HEK293 (cell line): ENCODE measurements around the gene ACAN.

Source experiments
- CTCF ChIA-PET: fragments of 350-600 bp; formaldehyde crosslinking; extraction: SDS; loops from one replicate; lab custom pipeline; 2021; ENCODE audit warnings: antibody characterized with exemption; lab: Yijun Ruan, JAX
- POLR2A ChIA-PET: fragments of 300-600 bp; formaldehyde crosslinking; extraction: SDS; loops from one replicate; lab custom pipeline; 2020; ENCODE audit warnings: antibody characterized with exemption, inconsistent platforms; lab: Yijun Ruan, JAX
- H3K27ac ChIP-seq: fragments of 200-500 bp; sonication (Bioruptor generic); 2 replicates; pipeline ENCODE4 v1.5.1; 2014; ENCODE audit warnings: low read depth, low read length, control low read depth, inconsistent platforms; ENCODE audit errors: extremely low read depth
- H3K36me3 ChIP-seq, 2 experiments: fragments of 200-500 bp in 1 of 2; sonication (Bioruptor generic) in 1 of 2; 1 replicate in 1 of 2; 2 replicates in 1 of 2; pipeline ENCODE4 v1.5.1; 2014 to 2017; ENCODE audit warnings: inconsistent platforms in 2 of 2, low read length in 2 of 2; ENCODE audit not compliant: control insufficient read depth in 2 of 2, insufficient read depth in 1 of 2
- H3K4me1 ChIP-seq: fragments of 200-500 bp; sonication (Bioruptor generic); 2 replicates; pipeline ENCODE4 v1.5.1; 2014; ENCODE audit warnings: mild to moderate bottlenecking, low read length, inconsistent platforms; ENCODE audit not compliant: control insufficient read depth, insufficient read depth
- H3K4me3 ChIP-seq: 2 replicates; pipeline ENCODE4 v1.5.1; 2011; ENCODE audit warnings: low read depth, mild to moderate bottlenecking, control low read depth, low read length, moderate library complexity
- H3K9me3 ChIP-seq: fragments of 200-500 bp; sonication (Bioruptor generic); 2 replicates; pipeline ENCODE4 v1.5.1; 2014; ENCODE audit warnings: low read depth, low read length, inconsistent platforms; ENCODE audit not compliant: control insufficient read depth, insufficient read depth
- KLF10 ChIP-seq: fragments of 450-650 bp; IDR thresholded peaks from 2 replicates; pipeline ENCODE4 v1.5.1; 2018; ENCODE audit warnings: missing biosample characterization, mild to moderate bottlenecking, missing genetic modification characterization
- SCRT1 ChIP-seq: fragments of 450-650 bp; formaldehyde crosslinking; IDR thresholded peaks from 2 replicates; pipeline ENCODE4 v1.5.1; 2016; ENCODE audit warnings: missing biosample characterization, missing genetic modification characterization, borderline replicate concordance
- SCRT2 ChIP-seq: fragments of 450-650 bp; formaldehyde crosslinking; IDR thresholded peaks from 2 replicates; pipeline ENCODE4 v1.5.1; 2016; ENCODE audit warnings: missing biosample characterization, missing genetic modification characterization
- SP3 ChIP-seq: fragments of 450-650 bp; formaldehyde crosslinking; IDR thresholded peaks from 2 replicates; pipeline ENCODE4 v1.5.1; 2016; ENCODE audit warnings: missing biosample characterization, missing genetic modification characterization
- ZBTB17 ChIP-seq: fragments of 450-650 bp; formaldehyde crosslinking; IDR thresholded peaks from 2 replicates; pipeline ENCODE4 v1.5.1; 2016; ENCODE audit warnings: missing biosample characterization, missing genetic modification characterization
- ZBTB44 ChIP-seq: fragments of 450-650 bp; IDR thresholded peaks from 2 replicates; pipeline ENCODE4 v1.5.1; 2018; ENCODE audit warnings: missing biosample characterization, mild to moderate bottlenecking, missing genetic modification characterization
- ZBTB8A ChIP-seq: fragments of 450-650 bp; formaldehyde crosslinking; IDR thresholded peaks from 2 replicates; pipeline ENCODE4 v1.5.1; 2016; ENCODE audit warnings: missing biosample characterization, missing genetic modification characterization
- ZEB2 ChIP-seq: fragments of 450-650 bp; formaldehyde crosslinking; IDR thresholded peaks from 2 replicates; pipeline ENCODE4 v1.5.1; 2016; ENCODE audit warnings: missing biosample characterization, missing genetic modification characterization
- ZFP69B ChIP-seq: fragments of 450-650 bp; formaldehyde crosslinking; IDR thresholded peaks from 2 replicates; pipeline ENCODE4 v1.5.1; 2016; ENCODE audit warnings: missing biosample characterization, missing genetic modification characterization
- ZNF10 ChIP-seq: fragments of 450-650 bp; formaldehyde crosslinking; IDR thresholded peaks from 2 replicates; pipeline ENCODE4 v1.5.1; 2017; ENCODE audit warnings: missing biosample characterization, missing genetic modification characterization
- ZNF112 ChIP-seq: fragments of 450-650 bp; formaldehyde crosslinking; IDR thresholded peaks from 2 replicates; pipeline ENCODE4 v1.5.0; 2017; ENCODE audit warnings: missing biosample characterization, missing genetic modification characterization
- ZNF23 ChIP-seq: fragments of 450-650 bp; formaldehyde crosslinking; IDR thresholded peaks from 2 replicates; pipeline ENCODE4 v1.5.1; 2016; ENCODE audit warnings: missing biosample characterization, missing genetic modification characterization, borderline replicate concordance
- ZNF362 ChIP-seq: fragments of 450-650 bp; formaldehyde crosslinking; IDR thresholded peaks from 2 replicates; pipeline ENCODE4 v1.5.1; 2016; ENCODE audit warnings: missing biosample characterization, missing genetic modification characterization
- ZNF398 ChIP-seq: fragments of 450-650 bp; formaldehyde crosslinking; IDR thresholded peaks from 2 replicates; pipeline ENCODE4 v1.5.1; 2017; ENCODE audit warnings: missing biosample characterization, missing genetic modification characterization
- ZNF558 ChIP-seq: fragments of 450-650 bp; formaldehyde crosslinking; IDR thresholded peaks from 2 replicates; pipeline ENCODE4 v1.5.1; 2016; ENCODE audit warnings: missing biosample characterization, missing genetic modification characterization
- ZNF585B ChIP-seq: fragments of 450-650 bp; formaldehyde crosslinking; IDR thresholded peaks from 2 replicates; pipeline ENCODE4 v1.5.1; 2016; ENCODE audit warnings: missing biosample characterization, missing genetic modification characterization
- ZNF600 ChIP-seq: fragments of 450-650 bp; formaldehyde crosslinking; IDR thresholded peaks from 2 replicates; pipeline ENCODE4 v1.5.1; 2016; ENCODE audit warnings: missing biosample characterization, missing genetic modification characterization
- ZNF645 ChIP-seq: fragments of 450-650 bp; formaldehyde crosslinking; IDR thresholded peaks from 2 replicates; pipeline ENCODE4; 2016; ENCODE audit warnings: missing biosample characterization, missing genetic modification characterization
- ZNF658 ChIP-seq: fragments of 450-650 bp; formaldehyde crosslinking; IDR thresholded peaks from 2 replicates; pipeline ENCODE4; 2016; ENCODE audit warnings: missing biosample characterization, missing genetic modification characterization
- ZNF677 ChIP-seq: fragments of 450-650 bp; IDR thresholded peaks from 2 replicates; pipeline ENCODE4 v1.5.0; 2018; ENCODE audit warnings: missing biosample characterization, mild to moderate bottlenecking, missing genetic modification characterization, moderate library complexity
- ZNF76 ChIP-seq: fragments of 450-650 bp; formaldehyde crosslinking; IDR thresholded peaks from 2 replicates; pipeline ENCODE4; 2016; ENCODE audit warnings: low read depth, missing biosample characterization, missing genetic modification characterization, borderline replicate concordance
- ZXDB ChIP-seq: fragments of 450-650 bp; formaldehyde crosslinking; IDR thresholded peaks from 2 replicates; pipeline ENCODE4 v1.5.1; 2016; ENCODE audit warnings: missing biosample characterization, missing genetic modification characterization

ACAN gene

GRCh38 chr15:88844749-88845386 is 41.6 kb downstream of the ACAN start:
- ChIA-PET CTCF (interaction anchor here (1.1 to 3.0 kb wide), 3 partner anchors 11 to 285 kb away, joined by 4 to 9 read pairs (median 4); no protein-coding TSS in a partner anchor), POLR2A (no interaction called here)

GRCh38 chr15:88845616-88846015 is 42.4 kb downstream of the ACAN start:
- ChIA-PET POLR2A (no interaction called here), CTCF (interaction anchor here (0.6 to 3.0 kb wide), 3 partner anchors 11 to 284 kb away, joined by 3 to 9 read pairs (median 4); no protein-coding TSS in a partner anchor)
- no peak overlapping the region for H3K27ac ChIP-seq
- H3K36me3 ChIP-seq: no peaks in the 10 kb centered on the region
- no peaks in the 10 kb centered on the region; the same call in 1 of the 2 replicates for H3K9me3 ChIP-seq
- no peaks in the 10 kb centered on the region for H3K4me1 ChIP-seq
- H3K4me3 ChIP-seq: no peak overlapping the region
- TF ChIP-seq ZNF10 (tag by site-specific recombination): no peak
- no peak for TF ChIP-seq ZNF658 (tag by site-specific recombination)
- TF ChIP-seq ZNF645: no peak
- no peak for TF ChIP-seq ZBTB8A
- TF ChIP-seq SP3 (tag by site-specific recombination): no peak
- TF ChIP-seq ZBTB44: no peak
- no peak for TF ChIP-seq ZNF558 (tag by site-specific recombination)
- TF ChIP-seq ZNF398 (tag by site-specific recombination): no peak
- no peak for TF ChIP-seq ZNF76 (tag by site-specific recombination)
- TF ChIP-seq KLF10 (tag by site-specific recombination): no peak
- no peak for TF ChIP-seq ZNF585B (tag by site-specific recombination)
- no peak for TF ChIP-seq ZFP69B (tag by site-specific recombination)
- TF ChIP-seq ZBTB17 (tag by site-specific recombination): no peak
- no peak for TF ChIP-seq ZNF677 (tag by site-specific recombination)
- TF ChIP-seq ZXDB (tag by site-specific recombination): no peak
- no peak for TF ChIP-seq ZNF112 (tag by site-specific recombination)
- TF ChIP-seq ZNF600 (tag by site-specific recombination): no peak
- no peak for TF ChIP-seq SCRT1 (tag by site-specific recombination)
- no peak for TF ChIP-seq ZNF362
- TF ChIP-seq SCRT2 (tag by site-specific recombination): no peak
- TF ChIP-seq, all 188 proteins: peak for 0

More at GRCh38 chr15:88844749-88845386, 41.6 kb downstream of the ACAN start:
- H3K36me3 ChIP-seq: no peaks in the 10 kb centered on the region
- H3K4me3 ChIP-seq: no peak overlapping the region
- H3K4me1 ChIP-seq: no peaks in the 10 kb centered on the region
- no peak overlapping the region for H3K27ac ChIP-seq
- TF ChIP-seq ZEB2 (tag by site-specific recombination) (no peak), ZNF23 (tag by site-specific recombination) (no peak)
- no peaks in the 10 kb centered on the region for H3K9me3 ChIP-seq
